ENCODE data around the gene WNK1.
"Not testable (repeated sequence)": the region's sequence is repeated elsewhere in the genome, so short reads cannot be mapped to it uniquely, and the experiment has no call there.

The WNK1 gene

GRCh38 chr12:749751-750270, 2.6 kb upstream of the WNK1 start:
- no peak for DNase-seq (ENCODE audit: low read depth in 2 of 2)

- no peak for DNase-seq (ENCODE audit: low read depth in 2 of 2)
Measured at GRCh38 chr12:750366-751191, 1.8 kb upstream of the WNK1 start.

GRCh38 chr12:751192-751998, 984 bp upstream of the WNK1 start:
- peak; percentile 69 to 72 for DNase-seq (ENCODE audit: low read depth in 2 of 2)

DNA sequence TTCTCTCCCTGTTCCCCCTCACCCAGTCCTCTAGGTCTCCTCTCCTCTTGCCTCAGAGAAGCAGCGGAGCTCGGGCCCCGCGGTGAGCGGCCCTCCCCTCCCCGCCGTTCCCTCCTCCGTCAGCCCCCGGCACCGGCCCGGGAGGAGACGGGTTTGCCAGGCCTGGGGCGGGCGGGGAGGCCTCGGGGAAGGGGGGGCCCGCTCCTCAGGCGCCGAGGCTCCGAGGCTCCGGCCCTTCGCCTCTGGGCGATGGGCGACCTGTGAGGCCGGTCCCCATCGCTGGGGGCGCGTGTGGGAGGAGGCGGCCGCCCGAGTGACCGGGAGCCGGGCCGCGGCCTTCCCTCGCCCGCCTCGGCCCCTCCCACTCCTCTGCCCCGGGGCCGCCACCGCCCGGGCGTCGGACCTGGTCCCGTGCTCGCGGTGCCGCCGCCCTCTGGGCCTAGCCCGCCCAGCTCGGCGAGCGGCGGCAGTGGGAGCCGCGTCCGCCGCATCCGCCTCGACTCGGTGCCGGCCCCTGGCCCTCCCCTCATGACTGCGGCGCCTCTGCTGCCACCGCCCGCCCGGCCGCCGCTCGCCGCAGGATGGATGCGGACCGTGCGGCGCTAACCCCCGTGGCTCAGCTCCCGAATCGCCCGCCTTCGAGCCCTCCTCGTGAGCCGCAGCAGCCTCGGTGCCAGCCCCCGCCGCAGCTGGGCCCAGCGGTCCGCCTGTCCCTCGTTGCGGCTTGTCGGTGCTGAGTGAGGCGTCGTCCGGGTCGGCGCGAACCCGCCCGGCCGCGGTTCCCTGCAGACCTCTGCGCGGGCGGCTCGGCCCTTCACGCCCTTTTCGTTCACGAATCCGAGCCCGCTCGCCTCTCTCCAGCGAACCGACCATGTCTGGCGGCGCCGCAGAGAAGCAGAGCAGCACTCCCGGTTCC, 574 bp downstream of the WNK1 start:
- peak in 1 of 2 donors; percentile 23 for DNase-seq (ENCODE audit: low read depth in 2 of 2)

- peak; percentile 17 to 18 for DNase-seq (ENCODE audit: low read depth in 2 of 2)
Measured at GRCh38 chr12:753611-754472, 1.5 kb downstream of the WNK1 start.

DNA sequence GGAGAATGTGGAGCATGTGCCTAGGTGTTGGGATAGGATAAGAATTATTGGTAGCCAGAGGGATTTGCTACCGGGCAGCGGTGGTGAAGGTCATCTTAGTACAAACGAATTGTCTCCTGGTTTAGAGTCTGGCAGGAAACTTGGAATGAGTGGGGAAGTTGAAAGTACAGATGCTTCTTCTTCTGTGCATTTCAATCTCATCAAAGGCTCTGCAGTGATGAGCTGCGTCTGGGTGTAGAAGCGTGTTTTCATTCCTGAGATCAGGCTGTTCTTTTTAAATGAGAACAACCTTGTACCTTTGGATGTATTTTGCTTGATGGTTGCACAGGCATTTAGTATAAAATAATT, 2.1 kb downstream of the WNK1 start:
- DNase-seq (ENCODE audit: low read depth in 2 of 2): no peak

DNA sequence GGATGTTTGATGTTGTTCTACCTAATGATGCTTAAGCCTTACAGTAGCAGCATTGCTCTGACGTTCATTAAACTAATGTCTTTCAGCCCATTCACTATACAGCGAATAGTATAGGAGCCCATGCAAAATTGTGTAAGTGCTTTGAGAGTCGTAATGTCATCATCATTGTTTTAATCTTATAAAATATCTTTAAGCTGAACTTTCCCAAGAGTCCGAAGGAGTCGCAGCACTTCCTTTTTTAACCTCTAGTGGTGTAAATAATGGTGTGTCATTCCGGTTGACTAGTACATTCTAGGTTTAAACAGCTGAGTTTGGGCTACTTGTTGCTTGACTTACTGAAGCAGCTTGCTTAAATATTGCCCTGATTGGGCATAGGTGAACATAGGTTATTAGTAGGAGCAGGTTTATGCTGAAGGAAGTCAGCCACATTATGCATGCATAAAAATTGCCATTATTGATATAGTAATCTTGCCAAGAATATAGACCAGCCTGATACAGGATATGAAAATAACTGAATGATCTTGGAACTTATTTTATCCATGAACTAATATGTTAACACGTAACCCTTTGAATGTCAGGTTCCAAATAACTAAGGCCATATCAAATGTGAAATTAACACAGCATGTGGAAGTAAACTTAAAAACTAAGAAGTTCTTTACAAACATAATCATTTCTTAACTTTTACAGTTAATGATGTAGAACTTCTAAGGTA, 2.6 kb downstream of the WNK1 start:
- no peak for DNase-seq (ENCODE audit: low read depth in 2 of 2)

DNA sequence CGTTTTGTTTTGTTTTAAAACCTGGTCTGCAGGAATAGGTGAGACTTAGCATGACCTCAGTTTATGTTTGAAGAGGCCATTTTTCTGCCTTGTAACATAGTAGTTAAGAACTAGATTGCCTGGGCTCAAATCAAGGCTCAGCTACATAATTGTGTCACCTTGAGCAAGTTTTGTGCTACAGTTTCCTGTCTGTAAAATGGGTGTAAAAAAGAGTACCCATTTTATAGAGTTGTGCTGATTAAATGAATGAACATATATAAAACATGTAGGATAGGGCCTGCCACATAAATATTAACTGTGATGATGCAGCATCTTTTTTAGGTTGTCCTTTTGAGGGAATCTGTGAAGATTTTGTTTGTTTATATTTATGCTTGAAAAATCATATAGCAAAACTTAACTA, 7.2 kb downstream of the WNK1 start:
- no peak for DNase-seq (ENCODE audit: low read depth in 2 of 2)

- no peak for DNase-seq (ENCODE audit: low read depth in 2 of 2)
Measured at GRCh38 chr12:761256-761655, 8.9 kb downstream of the WNK1 start.

- no peak for DNase-seq (ENCODE audit: low read depth in 2 of 2)
Measured at GRCh38 chr12:765840-766239, 13.5 kb downstream of the WNK1 start.

DNA sequence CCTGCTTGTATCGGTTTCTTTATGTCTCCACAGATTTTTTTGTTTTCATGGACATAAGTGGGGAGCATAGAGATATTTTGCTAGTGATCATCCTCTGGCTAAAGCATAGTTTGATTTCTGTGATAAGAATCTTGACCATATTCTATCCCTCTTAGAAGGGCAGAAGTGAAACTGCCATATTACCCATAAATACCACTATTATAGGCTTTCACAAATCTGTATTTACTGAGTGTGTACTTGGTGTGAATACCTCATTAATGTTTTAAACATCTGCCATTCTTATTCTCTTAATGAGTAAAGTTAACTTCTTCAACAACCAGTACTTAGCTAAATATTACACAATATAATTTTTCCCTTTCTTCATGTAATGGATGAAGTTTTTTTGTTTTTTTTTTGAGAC, 16.1 kb downstream of the WNK1 start:
- no peak for DNase-seq (ENCODE audit: low read depth in 2 of 2)

- DNase-seq (ENCODE audit: low read depth in 2 of 2): no peak
Measured at GRCh38 chr12:770479-770878, 18.1 kb downstream of the WNK1 start.

DNA sequence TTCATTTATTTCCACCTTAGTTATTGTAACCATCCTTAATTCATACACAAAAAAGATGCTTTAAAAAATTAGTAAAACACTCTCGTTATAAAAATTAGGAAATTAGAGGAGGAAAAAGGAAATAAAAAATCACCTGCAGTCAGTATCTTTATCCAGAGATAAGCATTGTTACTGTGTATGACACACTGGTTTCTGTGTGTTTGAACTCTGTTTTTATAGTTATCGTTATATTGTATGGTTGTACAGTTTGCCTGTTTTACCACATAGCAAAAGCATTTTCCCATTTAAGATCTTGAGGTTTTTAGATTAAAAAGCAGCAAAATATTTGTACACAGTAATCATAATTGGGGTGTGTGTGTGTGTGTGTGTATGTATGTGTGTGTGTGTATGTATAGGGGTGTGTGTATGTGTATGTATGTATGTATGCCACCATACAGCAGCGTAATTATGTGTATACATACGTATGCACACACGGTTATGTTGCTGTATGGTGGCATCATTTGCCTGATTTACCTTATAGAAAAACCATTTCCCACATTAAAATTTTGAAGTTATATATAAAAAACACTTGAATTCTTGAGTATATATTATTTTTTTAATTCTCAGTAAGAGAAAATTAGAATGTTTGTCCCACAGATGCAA, 19.8 kb downstream of the WNK1 start:
- no peak for DNase-seq (ENCODE audit: low read depth in 2 of 2)

DNA sequence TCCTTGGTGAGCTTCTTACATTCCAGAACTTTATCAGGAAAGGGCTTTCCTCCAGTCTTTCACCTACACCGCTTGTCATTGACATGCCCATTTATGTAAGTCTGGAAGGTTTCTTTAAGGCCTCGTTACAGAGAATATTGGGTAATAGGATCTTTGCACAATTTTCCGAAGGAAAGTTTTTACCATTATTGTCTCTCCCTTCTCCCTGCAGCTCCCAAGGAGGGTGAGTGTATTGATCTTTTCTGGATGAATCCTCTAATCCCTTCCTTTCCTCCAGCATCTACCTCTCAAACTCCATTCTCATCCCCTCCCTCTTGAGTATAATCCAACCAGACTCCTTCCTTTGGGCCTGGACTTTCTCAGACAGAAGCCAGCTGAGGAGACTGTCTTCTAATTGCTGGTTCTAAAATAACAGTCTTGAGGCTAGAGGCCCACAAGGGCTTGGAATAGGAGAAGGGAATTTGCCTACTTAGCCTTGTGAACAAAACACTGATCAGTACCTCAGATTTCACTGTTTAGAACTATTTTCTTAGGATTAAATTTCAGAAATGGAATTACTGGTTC, 21.8 kb downstream of the WNK1 start:
- DNase-seq (ENCODE audit: low read depth in 2 of 2): no peak

DNA sequence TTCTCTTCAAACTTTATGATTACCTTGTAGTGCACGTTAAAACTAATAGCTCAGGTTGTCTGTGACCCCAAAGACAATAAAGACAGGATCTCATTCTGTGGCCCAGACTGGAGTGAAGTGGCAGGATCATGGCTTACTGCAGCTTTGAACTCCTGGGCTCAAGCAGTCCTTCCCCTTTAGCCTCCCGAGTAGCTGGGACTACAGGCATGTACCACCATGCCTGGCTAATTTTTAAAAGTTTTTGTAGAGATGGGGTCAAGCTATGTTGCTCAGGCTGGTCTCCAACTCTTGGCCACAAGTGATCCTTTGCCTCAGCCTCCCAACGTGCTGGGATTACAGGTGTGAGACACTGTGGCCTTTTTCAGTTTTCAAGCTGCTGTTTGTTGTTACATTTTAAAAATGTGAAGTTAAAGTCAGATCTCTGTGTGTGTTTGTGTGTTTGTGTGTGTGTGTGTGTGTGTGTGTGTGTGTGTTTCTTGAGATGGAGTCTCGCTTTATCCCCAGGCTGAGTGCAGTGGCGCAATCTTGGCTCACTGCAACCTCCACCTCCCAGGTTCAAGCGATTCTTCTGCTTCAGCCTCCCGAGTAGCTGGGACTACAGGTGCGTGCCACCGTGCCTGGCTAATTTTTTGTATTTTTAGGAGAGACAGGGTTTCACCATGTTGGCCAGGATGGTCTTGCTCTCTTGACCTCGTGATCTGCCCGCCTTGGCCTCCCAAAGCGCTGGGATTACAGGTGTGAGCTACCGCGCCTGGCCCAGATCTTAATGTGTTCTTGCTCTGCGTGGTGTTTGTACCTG, 23.8 kb downstream of the WNK1 start:
- not testable (repeated sequence) for DNase-seq (ENCODE audit: low read depth in 2 of 2)

DNA sequence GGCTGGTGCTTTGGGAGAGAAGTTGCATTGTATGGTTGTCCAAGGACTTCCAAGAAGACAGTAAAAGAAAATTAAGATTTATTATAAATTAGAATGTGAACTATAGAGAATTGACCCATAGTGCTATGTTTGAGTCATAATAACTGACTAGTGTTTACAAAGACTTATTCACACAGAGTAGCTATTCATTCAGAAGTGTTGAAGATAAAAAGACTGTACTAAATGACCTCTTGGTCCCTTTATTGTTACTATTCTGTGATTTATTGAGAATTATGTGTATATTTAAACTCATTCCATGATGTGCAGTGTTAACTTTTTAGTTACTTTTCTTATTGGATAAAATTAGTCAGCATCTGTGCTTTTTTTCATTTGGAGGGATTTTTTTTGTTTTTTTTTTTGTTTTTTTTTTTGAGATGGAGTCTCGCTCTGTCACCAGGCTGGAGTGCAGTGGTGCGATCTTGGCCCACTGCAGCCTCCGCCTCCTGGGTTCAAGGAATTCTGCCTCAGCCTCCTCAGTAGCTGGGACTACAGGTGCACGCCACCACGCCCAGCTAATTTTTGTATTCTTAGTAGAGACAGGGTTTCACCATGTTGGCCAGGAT, 24.5 kb downstream of the WNK1 start:
- not testable (repeated sequence) for DNase-seq (ENCODE audit: low read depth in 2 of 2)

GRCh38 chr12:777550-778047, 25.2 kb downstream of the WNK1 start:
- no peak for DNase-seq (ENCODE audit: low read depth in 2 of 2)

- DNase-seq (ENCODE audit: low read depth in 2 of 2): no peak
Measured at GRCh38 chr12:778615-779014, 26.2 kb downstream of the WNK1 start.

Measured in stimulated activated CD4-positive, alpha-beta T cell treated with anti-CD3 and anti-CD28 coated beads, Interleukin-1b, Interleukin-23, amount 100 ng/mL, for 4 hours (primary cell).